Esophagus muscularis mucosa (tissue), 4 donors: ENCODE results near the gene POLR2M. TPM values are rescaled to one million over a fixed set of nuclear protein-coding genes. Genes with fewer than 3 reads are reported as not detected.

Experiments used
- DNase-seq: peaks from one replicate; pipeline ENCODE4 v3.0.0-alpha.2; 2017; ENCODE audit errors: extremely low spot score
- H3K27ac ChIP-seq, 4 donors: fragments of 200-600 bp; sonication (generic); replicated peaks in 1 of 4; 1 replicate in 3 of 4; 2 replicates in 1 of 4; pipeline ENCODE4 v1.5.1; 2016 to 2019; ENCODE audit warnings: mild to moderate bottlenecking in 1 of 4
- H3K27me3 ChIP-seq, 4 donors: fragments of 200-600 bp; sonication (generic); one replicate each; pipeline versions ENCODE4 v1.5.1 to v1.6.0; 2016 to 2019
- H3K36me3 ChIP-seq, 4 donors: fragments of 200-600 bp; sonication (generic); one replicate each; pipeline ENCODE4 v1.5.1; 2016 to 2019
- H3K4me1 ChIP-seq, 4 donors: fragments of 200-600 bp; sonication (generic); one replicate each; pipeline ENCODE4 v1.5.1; 2016 to 2019
- H3K4me3 ChIP-seq, 4 donors: fragments of 200-600 bp; sonication (generic); 1 replicate in 2 of 4; 2 replicates in 2 of 4; pipeline ENCODE4 v1.5.1; 2016 to 2019; ENCODE audit warnings: mild to moderate bottlenecking in 4 of 4, moderate library complexity in 1 of 4
- H3K9me3 ChIP-seq, 4 donors: fragments of 200-600 bp; sonication (generic); 1 replicate in 3 of 4; 2 replicates in 1 of 4; pipeline ENCODE4 v1.5.1; 2016 to 2019
- CTCF ChIP-seq, 3 experiments: fragments of 200-600 bp in 2 of 3; fragments of 450-650 bp in 1 of 3; sonication (generic) in 2 of 3; IDR thresholded peaks; one replicate each; pipeline ENCODE4 v1.5.1; 2017 to 2019; ENCODE audit warnings: antibody characterized with exemption in 3 of 3, mild to moderate bottlenecking in 2 of 3, moderate library complexity in 1 of 3
- EP300 ChIP-seq: sonication (generic); formaldehyde crosslinking; IDR thresholded peaks from one replicate; pipeline ENCODE4 v1.6.1; 2017; ENCODE audit warnings: antibody characterized with exemption
- POLR2A ChIP-seq: fragments of 450-650 bp; IDR thresholded peaks from one replicate; pipeline ENCODE4 v1.6.1; 2017; ENCODE audit warnings: antibody characterized with exemption, moderate library complexity, mild to moderate bottlenecking, low read depth
- POLR2AphosphoS5 ChIP-seq, 2 donors: sonication (generic); formaldehyde crosslinking; IDR thresholded peaks; one replicate each; pipeline ENCODE4 v1.6.1; 2017; ENCODE audit warnings: antibody characterized with exemption in 2 of 2
- WGBS: methylation state at CpG from one replicate; pipeline ENCODE4 v1.1.5; 2018; 5-methylcytosine and 5-hydroxymethylcytosine counted together
- intact Hi-C: fragments of 100-400 bp; cut with DNase I; formaldehyde crosslinking; loops from one replicate; pipeline ENCODE4 v1.15.1; 2023
- total RNA-seq, 4 donors: library from RNA; depleted of rRNA; stranded (reverse); fragments of >200 nt; gene quantifications; one replicate each; pipeline versions ENCODE4 v1.1.0 to v1.2.1, GENCODE V29; 2016

Gene POLR2M
- total RNA-seq, 4 donors from 2014 or later = 133 to 799 (median 379) TPM

GRCh38 chr15:57668016-57668415, 38.5 kb upstream of the POLR2M start:
- TF ChIP-seq CTCF (IDR thresholded peaks at IDR 0.05) = no peak
- no peak for TF ChIP-seq POLR2A
- TF ChIP-seq POLR2AphosphoS5 (IDR thresholded peaks at IDR 0.05) = no peak
- no peak for TF ChIP-seq EP300
- Histone ChIP-seq H3K27me3 (no peaks in the 10 kb centered on the region), H3K27ac (peak overlapping the region; percentile 1 to 58 (median 55)), H3K4me1 (peaks cover 12 to 40% (median 27%) of the 10 kb centered on the region in 4 donors), H3K9me3 (no peaks in the 10 kb centered on the region), H3K36me3 (peaks cover 0 to 41% (median 5%) of the 10 kb centered on the region in 4 donors), H3K4me3 (no peak overlapping the region)
- no peak for DNase-seq
- 90% methylated on average over 4 of the region's 4 CpGs for WGBS
- intact Hi-C loops = loop anchor here (5.0 kb wide), 2 partner anchors 64 to 194 kb away; no protein-coding TSS in a partner anchor

GRCh38 chr15:57671636-57672035, 34.9 kb upstream of the POLR2M start:
- no peak for DNase-seq
- H3K27me3 ChIP-seq = no peaks in the 10 kb centered on the region
- 0% methylated on average over 1 of the region's 1 CpG for WGBS
- peaks cover 20 to 32% (median 28%) of the 10 kb centered on the region in 4 donors for H3K4me1 ChIP-seq
- peaks cover 6 to 26% (median 12%) of the 10 kb centered on the region in 4 donors for H3K36me3 ChIP-seq
- no peak overlapping the region for H3K4me3 ChIP-seq
- H3K27ac ChIP-seq = no peak overlapping the region
- intact Hi-C loops = no loop called here
- no peaks in the 10 kb centered on the region for H3K9me3 ChIP-seq
- TF ChIP-seq POLR2A (no peak), POLR2AphosphoS5 (IDR thresholded peaks at IDR 0.05) (no peak), CTCF (IDR thresholded peaks at IDR 0.05) (no peak)

GRCh38 chr15:57675481-57676181, 30.9 kb upstream of the POLR2M start:
- H3K27ac ChIP-seq = no peak overlapping the region
- peaks cover 6 to 41% (median 12%) of the 10 kb centered on the region in 4 donors for H3K36me3 ChIP-seq
- 89% methylated on average over 9 of the region's 9 CpGs for WGBS
- peaks cover 4 to 34% (median 7%) of the 10 kb centered on the region in 4 donors for H3K4me1 ChIP-seq
- H3K9me3 ChIP-seq = no peaks in the 10 kb centered on the region
- H3K27me3 ChIP-seq = no peaks in the 10 kb centered on the region
- intact Hi-C loops = no loop called here
- TF ChIP-seq POLR2A (no peak), CTCF (IDR thresholded peaks at IDR 0.05) (no peak), EP300 (no peak), POLR2AphosphoS5 (IDR thresholded peaks at IDR 0.05) (no peak)
- no peak overlapping the region for H3K4me3 ChIP-seq
- peak; percentile 45 for DNase-seq

GRCh38 chr15:57676585-57676984, 29.9 kb upstream of the POLR2M start:
- 83% methylated on average over 5 of the region's 5 CpGs for WGBS
- Histone ChIP-seq H3K4me1 (peaks cover 8 to 43% (median 16%) of the 10 kb centered on the region in 4 donors), H3K9me3 (no peaks in the 10 kb centered on the region), H3K36me3 (peaks cover 6 to 47% (median 12%) of the 10 kb centered on the region in 4 donors), H3K27me3 (no peaks in the 10 kb centered on the region), H3K4me3 (no peak overlapping the region), H3K27ac (no peak overlapping the region)
- no peak for TF ChIP-seq POLR2AphosphoS5 (IDR thresholded peaks at IDR 0.05)
- no peak for TF ChIP-seq EP300
- no peak for TF ChIP-seq CTCF (IDR thresholded peaks at IDR 0.05)
- no peak for TF ChIP-seq POLR2A
- intact Hi-C loops = no loop called here
- DNase-seq = no peak
